B cell (primary cell): ENCODE measurements around the gene SCN8A. TPM values are rescaled to one million over a fixed set of nuclear protein-coding genes. Genes with fewer than 3 reads are reported as not detected.

Source experiments
- ATAC-seq: fragments of 200-7000 bp; cut with Tn5 transposase; one replicate; pipeline ENCODE4 v1.10.0; 2021; ENCODE audit warnings: low read depth, mild to moderate bottlenecking, moderate number of reproducible peaks, moderate library complexity
- CTCF ChIA-PET: fragments of 350-600 bp; sonication (Branson Sonifier 250); formaldehyde crosslinking; loops from one replicate; lab custom pipeline; 2021; ENCODE audit warnings: antibody characterized with exemption, inconsistent platforms; lab: Charles Lee
- POLR2A ChIA-PET: fragments of 350-600 bp; sonication (Branson Sonifier 250); formaldehyde crosslinking; loops from one replicate; lab custom pipeline; 2021; ENCODE audit warnings: antibody characterized with exemption; lab: Charles Lee
- DNase-seq: peaks from one replicate; pipeline ENCODE4 v3.0.0; 2013
- H2AFZ ChIP-seq: 2 replicates; pipeline ENCODE4 v1.6.1; 2012; ENCODE audit warnings: mild to moderate bottlenecking, low read depth, low read length; ENCODE audit not compliant: insufficient read depth, poor library complexity, severe bottlenecking
- H3K27ac ChIP-seq, 2 donors: 1 replicate in 1 of 2; 2 replicates in 1 of 2; pipeline ENCODE4 v1.5.1; 2012 to 2013; ENCODE audit warnings: low read length in 2 of 2, mild to moderate bottlenecking in 2 of 2, moderate library complexity in 1 of 2
- H3K27me3 ChIP-seq, 4 experiments: fragments of 200-600 bp in 1 of 4; sonication (generic) in 1 of 4; replicated peaks in 1 of 4; 1 replicate in 2 of 4; 2 replicates in 2 of 4; pipeline versions ENCODE4 v1.6.1 to v1.7.0; 2013 to 2016; ENCODE audit warnings: low read length in 3 of 4, mild to moderate bottlenecking in 2 of 4, mixed read lengths in 1 of 4, moderate library complexity in 1 of 4; ENCODE audit not compliant: insufficient read depth in 4 of 4, control insufficient read depth in 3 of 4; ENCODE audit errors: control extremely low read depth in 1 of 4
- H3K36me3 ChIP-seq, 2 experiments: replicated peaks in 1 of 2; 1 replicate in 1 of 2; 2 replicates in 1 of 2; pipeline versions ENCODE4 v1.6.1 to v1.7.1; 2013; ENCODE audit warnings: low read length in 1 of 2; ENCODE audit not compliant: insufficient read depth in 2 of 2, control insufficient read depth in 1 of 2; ENCODE audit errors: control extremely low read depth in 1 of 2, extremely low read depth in 1 of 2
- H3K4me1 ChIP-seq, 2 donors: fragments of 200-600 bp in 1 of 2; sonication (generic) in 1 of 2; 1 replicate in 1 of 2; 2 replicates in 1 of 2; pipeline versions ENCODE4 v1.5.1 to v1.6.1; 2013 to 2017; ENCODE audit warnings: low read length in 2 of 2; ENCODE audit not compliant: control insufficient read depth in 2 of 2, insufficient read depth in 2 of 2
- H3K4me2 ChIP-seq: replicated peaks from 2 replicates; pipeline ENCODE3; 2012; ENCODE audit warnings: mild to moderate bottlenecking, low read depth, low read length; ENCODE audit not compliant: poor library complexity, severe bottlenecking
- H3K4me3 ChIP-seq, 5 experiments: fragments of 200-600 bp in 1 of 5; sonication (generic) in 1 of 5; 1 replicate in 3 of 5; 2 replicates in 2 of 5; pipeline versions ENCODE4 v1.5.1 to v1.7.0; 2011 to 2016; ENCODE audit warnings: low read length in 4 of 5, mild to moderate bottlenecking in 4 of 5, low read depth in 2 of 5, control low read depth in 1 of 5, moderate library complexity in 1 of 5; ENCODE audit not compliant: insufficient read depth in 1 of 5; ENCODE audit errors: control extremely low read depth in 1 of 5, extremely low read depth in 1 of 5
- H3K79me2 ChIP-seq: fragments of 200-600 bp; sonication (generic); one replicate; pipeline ENCODE4 v1.6.0; 2016; ENCODE audit warnings: low read length; ENCODE audit not compliant: control insufficient read depth, insufficient read depth
- H3K9ac ChIP-seq: fragments of 200-600 bp; sonication (generic); 2 replicates; pipeline ENCODE4 v1.6.1; 2017; ENCODE audit warnings: mild to moderate bottlenecking, low read length, moderate library complexity
- H3K9me3 ChIP-seq, 3 donors: one replicate each; pipeline versions ENCODE4 v1.6.1 to v1.7.1; 2013; ENCODE audit warnings: low read length in 2 of 3; ENCODE audit not compliant: control insufficient read depth in 2 of 3, insufficient read depth in 1 of 3; ENCODE audit errors: control extremely low read depth in 1 of 3
- H4K20me1 ChIP-seq: 2 replicates; pipeline ENCODE4 v1.6.0; 2012; ENCODE audit warnings: mild to moderate bottlenecking, low read length; ENCODE audit not compliant: insufficient read depth, control insufficient read depth, poor library complexity, severe bottlenecking
- H3K27ac Mint-ChIP-seq: one replicate; pipeline ENCODE4 v1.8.0; 2021; ENCODE audit warnings: mixed read lengths
- H3K27me3 Mint-ChIP-seq: one replicate; pipeline ENCODE4 v1.8.0; 2021; ENCODE audit warnings: mixed read lengths
- H3K4me1 Mint-ChIP-seq: one replicate; pipeline ENCODE4 v1.8.0; 2021; ENCODE audit warnings: mixed read lengths
- H3K4me3 Mint-ChIP-seq: one replicate; pipeline ENCODE4 v1.8.0; 2021; ENCODE audit warnings: mixed read lengths
- H3K9me3 Mint-ChIP-seq: one replicate; pipeline ENCODE4 v1.8.0; 2022; ENCODE audit warnings: mixed read lengths; ENCODE audit not compliant: insufficient read depth
- EZH2 ChIP-seq: IDR thresholded peaks from 2 replicates; pipeline ENCODE4 v1.6.1; 2012; ENCODE audit warnings: borderline replicate concordance, low read depth, mild to moderate bottlenecking, moderate library complexity, low read length; ENCODE audit not compliant: insufficient read depth, poor library complexity, severe bottlenecking
- WGBS: methylation state at CpG from one replicate; pipeline ENCODE4 v1.1.5; 2013; ENCODE audit warnings: missing lambda C conversion rate; ENCODE audit not compliant: insufficient coverage; 5-methylcytosine and 5-hydroxymethylcytosine counted together
- intact Hi-C: fragments of 100-400 bp; cut with micrococcal nuclease; formaldehyde crosslinking; loops from one replicate; pipeline ENCODE4 v1.10.0; 2022
- polyA plus RNA-seq: library from polyadenylated mRNA; depleted of rRNA; stranded (reverse); fragments of >200 nt; gene quantifications from 2 replicates; pipeline ENCODE4 v1.2.3, GENCODE V29; 2012
- total RNA-seq, 2 donors: library from RNA; stranded (reverse); fragments of 120-200 nt in 1 of 2; gene quantifications; 1 replicate in 1 of 2; 2 replicates in 1 of 2; pipeline versions ENCODE4 v1.2.3 to v1.2.4, GENCODE V29; 2013 to 2022
- TF ChIP-seq, protein P1 (sequence below): fragments of 200-600 bp; IDR thresholded peaks from one replicate; pipeline ENCODE4 v1.8.0; 2022; ENCODE audit warnings: antibody characterized with exemption, mild to moderate bottlenecking

SCN8A gene
- total and polyA plus RNA-seq, 2 donors (not counting 1 experiment from before 2014, with no cell fraction given) = 0.78 to 1.0 TPM

GRCh38 chr12:51717326-51717925 lies 126.4 kb downstream of the SCN8A start:
- Histone ChIP-seq H3K9me3 (peaks cover 0 to 5% (median 0%) of the 10 kb centered on the region in 3 donors), H3K9ac (no peak overlapping the region), H3K27me3 (peaks cover 0 to 19% (median 9%) of the 10 kb centered on the region in 4 experiments), H4K20me1 (no peaks in the 10 kb centered on the region), H2AFZ (no peak overlapping the region), H3K27ac (no peak overlapping the region), H3K4me1 (peaks cover 8 to 10% of the 10 kb centered on the region in 2 donors), H3K36me3 (no peaks in the 10 kb centered on the region), H3K79me2 (no peaks in the 10 kb centered on the region), H3K4me2 (no peak overlapping the region), H3K4me3 (no peak overlapping the region)
- no peak overlapping the region for H3K4me3 Mint-ChIP-seq
- no peak overlapping the region for H3K27ac Mint-ChIP-seq
- ChIA-PET CTCF (no interaction called here), POLR2A (no interaction called here)
- no peaks in the 10 kb centered on the region for H3K9me3 Mint-ChIP-seq
- DNase-seq (no peak), ATAC-seq (no peak)
- H3K27me3 Mint-ChIP-seq = peaks cover 52% of the 10 kb centered on the region
- TF ChIP-seq EZH2 = no peak
- TF ChIP-seq, protein P1, sequence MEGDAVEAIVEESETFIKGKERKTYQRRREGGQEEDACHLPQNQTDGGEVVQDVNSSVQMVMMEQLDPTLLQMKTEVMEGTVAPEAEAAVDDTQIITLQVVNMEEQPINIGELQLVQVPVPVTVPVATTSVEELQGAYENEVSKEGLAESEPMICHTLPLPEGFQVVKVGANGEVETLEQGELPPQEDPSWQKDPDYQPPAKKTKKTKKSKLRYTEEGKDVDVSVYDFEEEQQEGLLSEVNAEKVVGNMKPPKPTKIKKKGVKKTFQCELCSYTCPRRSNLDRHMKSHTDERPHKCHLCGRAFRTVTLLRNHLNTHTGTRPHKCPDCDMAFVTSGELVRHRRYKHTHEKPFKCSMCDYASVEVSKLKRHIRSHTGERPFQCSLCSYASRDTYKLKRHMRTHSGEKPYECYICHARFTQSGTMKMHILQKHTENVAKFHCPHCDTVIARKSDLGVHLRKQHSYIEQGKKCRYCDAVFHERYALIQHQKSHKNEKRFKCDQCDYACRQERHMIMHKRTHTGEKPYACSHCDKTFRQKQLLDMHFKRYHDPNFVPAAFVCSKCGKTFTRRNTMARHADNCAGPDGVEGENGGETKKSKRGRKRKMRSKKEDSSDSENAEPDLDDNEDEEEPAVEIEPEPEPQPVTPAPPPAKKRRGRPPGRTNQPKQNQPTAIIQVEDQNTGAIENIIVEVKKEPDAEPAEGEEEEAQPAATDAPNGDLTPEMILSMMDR = no peak
- WGBS = 100% methylated on average over 1 of the region's 3 CpGs
- H3K4me1 Mint-ChIP-seq = peaks cover 13% of the 10 kb centered on the region
- intact Hi-C loops = no loop called here

DNA sequence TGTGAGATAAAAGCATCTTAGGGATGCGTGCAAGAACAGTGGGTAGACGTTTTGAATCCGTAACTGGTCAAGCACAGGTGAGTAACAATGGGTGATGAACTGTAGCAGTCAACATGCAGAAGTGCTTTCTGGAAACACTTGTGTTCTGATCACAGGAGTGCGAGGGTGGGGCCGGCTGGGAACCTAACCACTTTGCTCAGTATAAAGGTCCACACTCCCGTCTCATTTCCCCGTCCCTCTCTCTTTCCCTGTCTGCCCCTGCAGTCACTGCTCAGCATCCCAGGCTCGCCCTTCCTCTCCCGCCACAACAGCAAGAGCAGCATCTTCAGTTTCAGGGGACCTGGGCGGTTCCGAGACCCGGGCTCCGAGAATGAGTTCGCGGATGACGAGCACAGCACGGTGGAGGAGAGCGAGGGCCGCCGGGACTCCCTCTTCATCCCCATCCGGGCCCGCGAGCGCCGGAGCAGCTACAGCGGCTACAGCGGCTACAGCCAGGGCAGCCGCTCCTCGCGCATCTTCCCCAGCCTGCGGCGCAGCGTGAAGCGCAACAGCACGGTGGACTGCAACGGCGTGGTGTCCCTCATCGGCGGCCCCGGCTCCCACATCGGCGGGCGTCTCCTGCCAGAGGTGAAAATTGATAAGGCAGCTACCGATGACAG lies 130.4 kb downstream of the SCN8A start:
- 11% methylated on average over 43 of the region's 44 CpGs for WGBS
- H3K4me3 ChIP-seq = peak overlapping the region in 2 of 5 experiments; percentile 19 to 25
- CTCF ChIA-PET = no interaction called here

More for the DNA sequence above, 130.4 kb downstream of the SCN8A start:
- Mint-ChIP-seq H3K9me3 (no peaks in the 10 kb centered on the region), H3K4me3 (peak overlapping the region; percentile 53), H3K27ac (no peak overlapping the region), H3K27me3 (peaks cover 45% of the 10 kb centered on the region), H3K4me1 (peaks cover 13% of the 10 kb centered on the region)
- TF ChIP-seq EZH2 = no peak
- TF ChIP-seq, protein P1 = no peak
- Histone ChIP-seq H3K27ac (no peak overlapping the region), H3K4me1 (peaks cover 8 to 10% of the 10 kb centered on the region in 2 donors), H3K27me3 (peaks cover 0 to 18% (median 14%) of the 10 kb centered on the region in 4 experiments), H3K79me2 (no peaks in the 10 kb centered on the region), H3K36me3 (no peaks in the 10 kb centered on the region), H3K4me2 (peak overlapping the region; percentile 60), H3K9ac (peak overlapping the region; percentile 39), H4K20me1 (no peaks in the 10 kb centered on the region), H2AFZ (peak overlapping the region; percentile 52), H3K9me3 (peaks cover 0 to 5% (median 0%) of the 10 kb centered on the region in 3 donors)
- intact Hi-C loops = no loop called here
- DNase-seq = peak; percentile 36
- POLR2A ChIA-PET = no interaction called here
- ATAC-seq = peak; percentile 28
